Eye (tissue), 1 donor: ENCODE data around the gene CXCR1.
A peak's percentile ranks its signal among the peaks of the same experiment; 100 is the strongest.
"Not testable (repeated sequence)": the region's sequence is repeated elsewhere in the genome, so short reads cannot be mapped to it uniquely, and the experiment has no call there.

Source experiments
- DNase-seq: peaks from one replicate; pipeline ENCODE4 v3.0.0-alpha.2; 2015

Gene CXCR1

DNA sequence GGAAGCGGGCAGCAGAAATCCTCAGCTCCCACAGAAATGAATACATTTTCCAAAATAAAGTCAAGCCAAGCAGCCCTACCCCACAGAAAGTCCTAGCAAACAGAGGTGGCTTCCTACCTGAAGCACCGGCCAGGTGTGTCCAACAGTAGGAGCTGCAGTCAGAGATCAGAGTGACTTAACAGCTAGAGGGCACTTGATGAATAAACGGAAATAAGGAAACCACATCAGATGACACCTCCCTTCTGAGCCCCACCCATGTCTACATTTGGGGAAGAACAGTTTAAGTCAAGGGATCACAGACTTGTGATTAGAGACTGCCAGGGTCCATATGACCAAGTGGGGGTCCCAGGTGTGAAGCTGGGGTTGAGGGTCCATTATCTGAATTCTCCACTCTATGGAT lies at the start of gene CXCR1:
TSS of gene CXCR1 (minus strand) at position 172 of the 400 bp plus-strand sequence. CDS start 1,751 bp downstream, outside the sequence.
- DNase-seq, result no peak

DNA sequence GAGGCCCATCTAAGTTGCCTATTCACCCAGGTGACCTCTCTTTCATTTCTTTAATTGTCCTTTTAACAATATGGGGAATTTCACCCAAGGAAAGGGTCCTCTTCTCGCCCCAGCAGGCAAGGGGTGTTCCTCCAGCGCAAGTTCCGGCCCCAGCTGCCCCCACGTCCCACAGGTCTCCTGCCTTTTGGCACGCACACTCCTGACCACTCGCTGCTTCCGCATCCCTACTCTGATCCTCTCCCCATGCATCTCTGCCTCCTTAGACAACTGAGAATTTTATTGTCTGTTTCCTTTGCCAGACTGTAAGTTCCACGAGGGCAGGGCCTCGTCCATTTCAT lies 49.5 kb upstream of the CXCR1 start:
- DNase-seq, result peak; percentile 9

GRCh38 chr2:218214116-218214515 lies 47.4 kb upstream of the CXCR1 start:
- DNase-seq, result no peak

DNA sequence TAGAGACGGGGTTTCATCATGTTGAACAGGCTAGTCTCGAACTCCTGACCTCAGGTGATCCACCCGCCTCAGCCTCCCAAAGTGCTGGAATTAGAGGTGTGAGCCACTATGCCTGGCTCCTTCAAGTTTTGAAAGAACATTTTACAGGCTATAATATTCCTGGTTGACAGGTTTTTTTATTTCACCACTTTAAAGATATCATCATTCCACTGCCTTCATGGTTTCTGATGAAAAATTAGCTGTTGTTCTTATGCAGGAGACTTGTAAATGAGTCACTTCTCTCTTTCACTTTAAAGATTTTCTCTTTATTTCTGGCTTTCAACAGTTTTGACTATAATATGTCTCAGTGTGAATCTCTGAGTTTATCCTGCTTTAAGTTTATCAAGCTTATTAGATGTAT lies 42.3 kb upstream of the CXCR1 start:
- DNase-seq, result no peak

DNA sequence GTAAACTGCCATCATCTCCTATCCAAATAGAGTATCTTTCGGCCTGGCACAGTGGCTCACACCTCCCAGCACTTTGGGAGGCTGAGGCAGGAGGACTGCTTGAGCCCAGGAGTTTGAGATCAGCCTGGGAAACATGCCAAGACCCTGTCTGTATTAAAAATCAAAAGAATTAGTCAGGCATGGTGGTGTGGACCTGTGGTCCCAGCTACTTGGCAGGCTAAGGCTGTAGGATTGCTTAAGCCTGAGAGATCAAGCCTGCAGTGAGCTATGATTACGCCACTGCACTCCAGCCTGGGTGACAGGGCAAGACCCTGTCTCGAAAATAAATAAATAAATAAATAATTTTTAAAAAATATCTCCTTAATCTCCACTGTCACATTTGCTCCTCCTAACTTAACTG lies 35.5 kb upstream of the CXCR1 start:
- DNase-seq, result no peak

- DNase-seq, result no peak
These were observed 30.2 kb upstream of the CXCR1 start for GRCh38 chr2:218196974-218197373.

DNA sequence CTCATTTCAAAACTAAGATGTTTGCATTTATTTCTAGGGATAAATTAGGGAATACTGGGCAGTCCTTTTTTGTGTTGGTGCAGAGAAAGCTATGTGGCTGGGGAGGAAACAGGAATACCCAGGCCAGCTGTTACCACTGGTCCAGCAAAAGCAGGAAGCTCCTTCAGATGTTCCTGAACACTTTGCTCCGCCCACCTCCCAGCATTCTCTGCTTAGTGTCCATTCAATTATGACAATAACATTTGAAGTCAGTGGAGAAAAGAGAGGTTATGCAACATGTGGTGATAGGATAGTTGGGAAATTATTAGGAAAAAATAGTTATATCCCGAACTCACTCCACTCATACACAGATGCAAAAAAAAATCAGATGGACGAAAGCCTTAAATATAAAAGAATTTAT lies 28.1 kb upstream of the CXCR1 start:
- no peak for DNase-seq

DNA sequence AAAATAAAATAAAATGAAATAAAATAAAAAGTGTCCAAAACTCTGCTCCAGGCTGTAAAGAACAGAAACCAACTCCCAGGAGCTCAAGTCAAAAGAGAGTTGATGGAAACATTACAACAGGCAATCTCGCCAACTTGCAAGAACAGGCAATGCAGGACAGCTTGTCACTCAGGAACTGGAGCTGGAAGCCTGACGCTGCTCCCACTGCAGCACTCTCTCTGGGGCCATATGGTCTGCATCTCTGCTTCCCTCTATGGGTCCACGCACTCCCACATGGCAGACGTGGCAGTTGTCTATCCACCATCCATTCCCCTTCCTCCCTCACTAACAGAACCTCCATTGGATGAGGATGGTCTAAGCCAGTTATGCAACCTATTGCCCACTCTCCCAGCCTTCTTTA lies 26.9 kb upstream of the CXCR1 start:
- no peak for DNase-seq

- no peak for DNase-seq
These were observed 26.2 kb upstream of the CXCR1 start for GRCh38 chr2:218192902-218193430.

GRCh38 chr2:218188528-218188927 lies 21.8 kb upstream of the CXCR1 start:
- DNase-seq, result no peak

GRCh38 chr2:218187296-218188015 lies 20.7 kb upstream of the CXCR1 start:
- DNase-seq, result peak; percentile 10

GRCh38 chr2:218186876-218187275 lies 20.1 kb upstream of the CXCR1 start:
- no peak for DNase-seq

GRCh38 chr2:218186355-218186766 lies 19.6 kb upstream of the CXCR1 start:
- peak; percentile 56 for DNase-seq

GRCh38 chr2:218184331-218184730 lies 17.6 kb upstream of the CXCR1 start:
- DNase-seq, result no peak

DNA sequence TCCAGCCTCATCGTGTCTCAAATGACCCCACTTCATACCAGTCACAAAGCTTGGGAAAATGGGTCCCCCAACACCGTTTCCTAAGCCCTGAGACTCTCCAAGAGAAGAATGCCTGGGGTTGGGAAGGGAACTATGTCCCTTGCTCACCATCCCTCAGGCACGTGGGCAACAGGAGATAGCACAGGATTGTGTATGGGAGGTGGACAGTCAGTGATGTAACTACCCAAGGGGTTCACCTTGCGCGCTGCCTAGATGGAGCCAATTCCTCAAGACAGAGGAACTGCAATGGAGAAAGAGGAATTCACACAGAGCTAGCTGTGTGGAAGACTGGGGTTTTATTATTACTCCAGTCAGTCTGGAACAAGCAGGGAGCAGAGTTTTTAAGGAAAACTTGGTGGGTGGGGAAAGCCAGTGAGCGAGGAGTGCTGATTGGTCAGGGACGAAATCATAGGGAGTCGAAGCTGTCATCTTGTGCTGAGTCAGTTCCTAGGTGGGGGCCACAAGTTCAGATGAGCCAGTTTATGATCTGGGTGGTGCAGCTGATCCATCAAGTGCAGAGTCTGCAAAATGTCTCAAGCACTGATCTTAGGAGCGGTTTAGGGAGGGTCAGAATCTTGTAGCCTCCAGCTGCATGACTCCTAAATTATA lies 13.8 kb upstream of the CXCR1 start:
- no peak for DNase-seq

DNA sequence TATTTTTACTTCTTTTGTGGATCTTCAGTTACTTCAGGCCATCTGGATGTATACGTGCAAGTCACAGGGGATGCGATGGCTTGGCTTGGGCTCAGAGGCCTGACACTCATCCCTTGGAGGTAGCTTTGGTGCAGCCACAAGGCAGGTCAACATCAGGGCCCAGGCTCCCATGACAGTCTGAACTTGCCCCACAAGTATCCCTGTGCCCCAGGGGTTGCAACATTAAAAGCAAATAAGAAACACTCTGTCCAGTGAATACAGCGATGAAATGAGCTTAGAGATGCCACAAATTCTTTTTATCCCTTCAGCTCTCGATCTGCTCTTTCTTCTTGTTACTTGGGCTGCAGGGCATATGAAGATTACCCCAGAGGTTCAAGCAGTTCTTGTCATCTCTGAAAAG lies 13.0 kb upstream of the CXCR1 start:
- no peak for DNase-seq

- no peak for DNase-seq
These were observed 6.1 kb upstream of the CXCR1 start for GRCh38 chr2:218172845-218173244.

- not testable (repeated sequence) for DNase-seq
These were observed 5.0 kb upstream of the CXCR1 start for GRCh38 chr2:218171744-218172143.

- DNase-seq, result no peak
These were observed 3.2 kb upstream of the CXCR1 start for GRCh38 chr2:218169757-218170546.

DNA sequence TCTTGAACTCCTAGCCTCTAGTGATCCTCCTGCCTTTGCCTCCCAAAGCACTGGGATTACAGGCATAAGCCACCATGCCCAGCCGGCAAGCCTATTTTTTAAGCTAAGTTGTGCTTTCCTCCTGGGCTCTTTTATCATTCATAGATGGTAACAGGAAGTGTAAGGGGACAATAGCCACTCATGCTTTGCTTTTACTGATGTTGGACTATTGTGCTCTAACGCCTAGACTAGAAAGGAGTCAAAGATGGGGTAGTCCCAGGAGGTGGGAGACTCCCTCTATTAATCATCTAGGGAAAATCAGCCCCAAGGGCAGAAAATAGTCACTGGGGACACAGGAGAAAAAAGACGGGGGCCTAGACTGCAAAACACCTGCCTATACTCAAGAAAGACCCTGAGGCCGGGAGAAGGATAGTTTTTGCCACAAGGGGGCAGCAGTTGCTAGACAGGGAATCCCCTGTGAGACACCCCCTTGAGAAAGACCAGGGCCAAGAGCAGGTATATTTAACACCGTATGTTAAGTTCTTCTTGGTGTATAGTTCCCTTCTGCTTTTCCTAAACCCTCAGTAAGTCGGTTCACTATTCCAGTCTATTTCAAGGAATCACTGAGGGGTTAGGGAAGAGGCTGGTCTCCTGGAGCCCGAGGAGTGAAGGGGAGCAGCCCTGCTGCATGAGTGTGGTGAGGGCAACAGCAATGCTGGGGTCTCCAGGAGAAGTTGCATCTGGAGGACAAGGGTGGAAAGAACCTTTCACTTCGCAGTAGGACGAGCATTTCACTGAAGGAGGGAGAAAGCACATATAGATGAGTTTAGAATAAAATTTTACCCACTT lies 2.1 kb upstream of the CXCR1 start:
- peak; percentile 59 for DNase-seq

DNA sequence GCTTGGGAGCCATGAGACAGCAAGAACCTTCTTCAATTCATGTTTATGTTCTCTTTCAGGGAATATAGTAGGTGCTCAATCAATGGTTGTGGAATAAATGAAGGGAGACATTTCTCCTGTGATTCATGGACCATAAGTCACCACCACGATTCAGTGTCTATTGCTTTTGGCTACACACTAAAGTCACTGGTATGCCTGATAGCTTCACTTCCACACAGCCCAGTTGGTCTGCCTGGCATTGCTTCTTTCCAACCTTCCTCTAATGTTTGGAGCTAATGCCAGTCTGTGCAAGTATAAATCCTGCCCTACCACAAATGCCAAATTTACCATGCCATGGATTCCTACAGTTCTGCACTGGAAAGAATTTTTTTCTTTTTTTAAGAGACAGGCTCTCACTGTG lies 1.3 kb upstream of the CXCR1 start:
- DNase-seq, result no peak

DNA sequence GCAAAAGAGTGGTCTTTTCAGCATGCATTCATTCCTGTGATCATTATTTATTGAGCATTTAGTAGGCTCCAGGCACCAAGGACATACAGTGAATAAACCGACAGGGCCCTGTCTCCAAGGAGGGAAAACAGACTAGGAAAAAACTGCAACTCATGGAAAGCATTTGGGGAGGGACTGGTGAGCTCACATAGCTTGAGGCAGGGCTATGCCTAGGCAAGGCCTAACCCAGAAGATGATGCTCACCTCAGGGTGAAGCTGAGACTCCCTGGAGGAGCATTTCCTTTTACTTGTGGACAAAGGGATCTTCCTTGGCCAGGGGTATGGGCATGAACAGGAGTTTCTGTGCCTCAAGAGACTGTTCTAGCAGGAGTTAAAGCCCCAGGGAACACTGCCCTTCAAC lies 3.9 kb downstream of the CXCR1 start:
- DNase-seq, result no peak

DNA sequence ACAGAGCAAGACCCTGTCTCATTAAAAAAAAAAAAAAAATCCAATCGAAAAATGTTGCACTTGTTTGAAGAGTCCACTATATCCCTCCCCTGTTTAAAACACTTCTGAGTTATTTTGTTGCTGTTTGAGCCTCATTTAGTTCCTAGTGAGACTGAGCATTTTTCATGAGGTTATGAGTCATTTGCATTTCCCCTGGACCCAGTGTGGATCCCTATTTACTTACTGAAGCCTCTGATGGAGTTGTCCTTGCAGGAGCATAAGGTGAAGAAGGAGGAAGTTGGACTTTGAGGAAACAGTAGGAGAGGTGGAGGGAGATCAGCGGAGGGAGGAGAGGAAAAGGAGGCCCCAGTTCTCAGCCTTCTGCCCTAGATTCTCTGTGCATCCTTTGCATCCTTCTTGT lies 5.1 kb downstream of the CXCR1 start:
- no peak for DNase-seq
